HG03066 (cell line): ENCODE data around the gene DHDH.
A peak's percentile ranks its signal among the peaks of the same experiment; 100 is the strongest.

Source experiments
- ATAC-seq: cut with Tn5 transposase; IDR thresholded peaks from one replicate; pipeline ENCODE4 v1.9.1; 2021; ENCODE audit warnings: low read depth; ENCODE audit not compliant: unreplicated experiment

DHDH gene

DNA sequence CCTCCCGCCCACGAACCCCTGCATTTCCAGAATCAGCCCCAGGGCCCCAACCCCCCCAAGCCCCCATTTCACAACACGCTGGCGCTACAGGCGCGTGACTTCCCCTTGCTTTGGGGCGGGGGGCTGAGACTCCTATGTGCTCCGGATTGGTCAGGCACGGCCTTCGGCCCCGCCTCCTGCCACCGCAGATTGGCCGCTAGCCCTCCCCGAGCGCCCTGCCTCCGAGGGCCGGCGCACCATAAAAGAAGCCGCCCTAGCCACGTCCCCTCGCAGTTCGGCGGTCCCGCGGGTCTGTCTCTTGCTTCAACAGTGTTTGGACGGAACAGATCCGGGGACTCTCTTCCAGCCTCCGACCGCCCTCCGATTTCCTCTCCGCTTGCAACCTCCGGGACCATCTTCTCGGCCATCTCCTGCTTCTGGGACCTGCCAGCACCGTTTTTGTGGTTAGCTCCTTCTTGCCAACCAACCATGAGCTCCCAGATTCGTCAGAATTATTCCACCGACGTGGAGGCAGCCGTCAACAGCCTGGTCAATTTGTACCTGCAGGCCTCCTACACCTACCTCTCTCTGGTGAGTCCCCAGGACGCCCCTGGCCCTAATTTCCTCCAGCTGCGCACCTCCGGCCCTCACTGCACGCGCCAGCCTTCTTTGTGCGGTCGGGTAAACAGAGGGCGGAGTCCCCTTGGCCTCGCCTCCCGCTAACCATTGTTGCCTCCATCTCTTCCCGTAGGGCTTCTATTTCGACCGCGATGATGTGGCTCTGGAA is 31.7 kb downstream of the DHDH start, which contains the start of gene FTL:
Gene FTL, plus strand, starts transcription at position 270 of the 766 bp plus-strand sequence. Its CDS starts 199 bp downstream, at position 469.
- peak; percentile 47 for ATAC-seq

DNA sequence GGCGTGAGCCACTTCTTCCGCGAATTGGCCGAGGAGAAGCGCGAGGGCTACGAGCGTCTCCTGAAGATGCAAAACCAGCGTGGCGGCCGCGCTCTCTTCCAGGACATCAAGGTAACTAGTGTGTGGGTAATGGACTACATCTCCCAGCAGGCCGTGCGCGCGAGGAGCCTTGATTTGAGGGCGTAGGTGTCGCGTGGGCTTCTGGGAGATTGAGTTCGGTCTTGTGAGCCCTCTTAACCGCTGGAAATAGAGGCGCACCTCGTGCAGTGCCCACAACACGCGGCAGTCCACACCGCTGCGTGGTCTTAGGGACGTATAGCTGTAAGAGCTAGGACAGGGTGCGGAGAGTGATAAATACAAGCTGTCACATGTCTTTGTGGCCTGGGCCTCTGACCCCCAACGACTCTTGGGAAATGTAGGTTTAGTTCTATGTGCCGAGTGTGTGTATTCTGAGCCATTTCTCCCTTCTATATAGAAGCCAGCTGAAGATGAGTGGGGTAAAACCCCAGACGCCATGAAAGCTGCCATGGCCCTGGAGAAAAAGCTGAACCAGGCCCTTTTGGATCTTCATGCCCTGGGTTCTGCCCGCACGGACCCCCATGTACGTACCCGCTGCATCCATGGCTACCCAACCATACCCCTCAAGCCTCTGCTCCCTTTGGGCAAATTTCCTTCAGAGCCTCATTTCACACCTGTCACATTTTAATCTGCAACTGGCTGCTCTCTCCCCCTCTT is 32.5 kb downstream of the DHDH start:
- peak; percentile 21 for ATAC-seq

DNA sequence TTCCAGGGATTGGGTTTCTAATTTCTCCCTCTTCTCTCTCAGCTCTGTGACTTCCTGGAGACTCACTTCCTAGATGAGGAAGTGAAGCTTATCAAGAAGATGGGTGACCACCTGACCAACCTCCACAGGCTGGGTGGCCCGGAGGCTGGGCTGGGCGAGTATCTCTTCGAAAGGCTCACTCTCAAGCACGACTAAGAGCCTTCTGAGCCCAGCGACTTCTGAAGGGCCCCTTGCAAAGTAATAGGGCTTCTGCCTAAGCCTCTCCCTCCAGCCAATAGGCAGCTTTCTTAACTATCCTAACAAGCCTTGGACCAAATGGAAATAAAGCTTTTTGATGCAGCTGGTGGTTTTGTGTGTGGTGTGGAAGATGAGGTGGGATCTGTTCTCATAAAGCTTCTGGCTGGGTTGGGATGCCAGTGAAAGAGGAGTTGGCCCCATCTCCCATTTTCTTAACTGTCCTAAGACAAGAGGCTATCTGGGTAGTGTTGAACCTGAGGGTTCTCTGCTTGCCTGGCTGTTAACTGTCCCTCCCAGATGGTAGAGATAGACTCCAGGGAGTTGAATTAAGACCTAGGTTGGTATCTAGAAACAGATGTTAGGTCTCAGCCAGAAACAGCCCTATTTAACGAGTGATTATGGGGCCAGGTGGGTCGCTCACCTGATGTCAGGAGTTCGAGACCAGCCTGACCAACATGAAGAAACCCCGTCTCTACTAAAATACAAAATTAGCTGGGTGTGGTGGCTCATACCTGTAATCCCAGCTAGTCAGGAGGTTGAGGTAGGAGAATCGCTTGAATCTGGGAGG is 33.2 kb downstream of the DHDH start:
- ATAC-seq: no peak

DNA sequence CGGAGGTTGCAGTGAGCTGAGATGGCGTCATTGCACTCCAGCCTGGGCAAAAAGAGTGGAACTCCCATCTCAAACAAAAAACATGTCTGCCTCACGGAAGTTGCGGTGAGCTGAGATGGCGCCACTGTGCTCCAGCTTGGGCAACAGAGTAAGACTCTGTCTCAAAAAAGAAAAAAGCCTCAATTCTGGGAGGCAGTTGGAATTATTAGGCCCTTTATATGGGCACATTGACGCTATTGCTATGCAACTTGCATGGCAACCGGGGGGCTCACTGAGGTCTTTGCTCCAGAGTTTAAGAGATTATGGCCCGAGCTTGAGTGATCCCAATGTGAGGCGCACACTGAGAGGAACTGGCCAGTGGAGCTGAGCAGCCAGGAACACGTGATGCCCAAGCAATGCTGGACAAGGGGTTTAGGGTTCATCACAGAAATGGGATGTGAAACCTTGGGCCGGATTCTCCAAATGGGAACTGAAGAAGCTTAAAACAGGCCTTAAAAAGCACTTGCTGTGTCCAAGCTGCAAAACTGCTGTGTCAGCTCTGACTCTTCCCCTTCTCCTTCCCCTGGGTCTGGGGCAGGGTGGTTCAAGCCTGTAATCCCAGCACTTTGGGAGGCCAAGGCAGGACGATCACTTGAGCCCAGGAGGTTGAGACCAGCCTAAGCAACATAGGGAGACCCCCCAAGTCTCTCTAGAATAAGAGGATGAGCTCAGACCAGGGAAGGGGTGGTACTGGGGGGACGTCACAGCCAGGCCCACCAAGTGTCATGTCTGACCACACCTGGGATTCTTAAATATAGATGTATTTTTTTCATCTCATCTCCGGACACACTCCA is 34.1 kb downstream of the DHDH start:
- no peak for ATAC-seq

DNA sequence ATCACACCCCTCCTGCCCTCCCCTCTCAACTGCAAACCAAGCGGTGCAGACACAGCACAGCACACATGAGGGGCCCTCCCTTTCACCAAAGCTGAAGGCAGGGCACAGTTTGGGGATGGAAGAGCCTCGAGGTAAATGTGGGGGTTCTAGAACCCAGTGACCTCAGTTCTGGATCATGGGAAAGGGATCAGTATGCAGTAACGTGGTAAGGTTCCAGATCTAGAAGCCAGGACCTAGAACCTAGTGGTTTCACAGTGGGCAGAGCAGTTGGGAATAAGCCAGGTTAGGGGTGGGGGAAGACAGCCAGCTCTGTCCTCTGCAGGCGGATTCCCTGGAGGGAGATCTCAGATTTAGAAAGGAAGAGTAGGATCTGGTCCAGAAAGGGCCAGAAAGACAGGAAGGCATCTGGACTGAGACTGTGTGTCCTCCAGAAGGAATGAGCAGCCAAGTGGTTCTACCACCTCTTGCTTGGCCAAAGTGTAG is 34.7 kb downstream of the DHDH start:
- no peak for ATAC-seq

- ATAC-seq: no peak
Measured at GRCh38 chr19:48968813-48969218, 35.3 kb downstream of the DHDH start.

- ATAC-seq: no peak
Measured at GRCh38 chr19:48969276-48970138, 36.0 kb downstream of the DHDH start.

DNA sequence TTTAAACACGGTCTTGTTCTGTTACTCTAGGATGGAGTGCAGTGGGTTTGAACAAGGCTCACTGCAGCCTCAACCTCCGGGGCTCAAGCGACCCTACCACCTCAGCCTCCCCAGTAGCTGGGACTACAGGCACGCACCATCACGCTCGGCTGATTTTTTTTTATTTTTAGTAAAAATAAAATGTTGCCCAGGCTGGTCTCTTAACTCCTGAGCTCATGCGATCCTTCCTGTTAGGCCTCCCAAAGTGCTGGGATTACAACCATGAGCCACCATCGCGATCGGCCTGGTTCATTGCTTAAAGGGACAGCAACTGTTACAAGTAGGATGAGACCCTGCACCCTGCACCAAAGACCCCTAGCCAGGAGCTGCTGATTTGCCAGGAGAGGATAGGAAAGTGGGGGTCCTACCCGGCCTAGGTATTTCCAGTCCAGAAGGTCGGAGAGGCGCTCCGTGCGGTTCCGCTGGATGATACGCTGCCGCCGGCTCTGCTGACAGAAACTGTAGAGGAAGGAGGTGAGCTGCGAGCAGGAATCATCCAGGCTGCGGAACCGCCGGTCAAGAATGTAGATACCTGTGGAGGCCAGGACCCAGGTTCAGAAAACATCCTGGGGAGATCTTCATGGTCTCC is 36.8 kb downstream of the DHDH start:
- ATAC-seq: no peak

DNA sequence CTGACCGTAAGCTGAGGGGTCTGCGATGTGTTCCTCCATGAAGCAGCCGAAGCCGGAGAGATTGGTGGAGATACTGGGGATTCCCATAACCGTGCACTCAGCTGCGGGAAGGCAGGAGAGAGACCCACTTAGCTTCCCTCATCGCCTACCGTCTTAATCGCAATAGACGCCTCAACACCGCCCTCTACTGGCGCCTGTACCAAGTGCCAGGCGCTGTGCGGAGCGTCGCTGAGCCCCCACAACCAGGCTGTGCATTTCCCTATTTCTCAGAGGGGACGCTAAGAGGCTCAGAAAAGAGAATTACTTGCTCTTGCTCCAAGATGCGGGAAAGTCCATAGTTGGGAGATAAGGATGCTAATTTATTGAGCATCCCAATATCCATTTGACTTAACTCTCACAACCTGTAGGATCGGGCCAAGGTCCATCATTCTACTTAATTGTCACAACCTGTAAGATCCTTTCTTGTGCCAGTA is 37.5 kb downstream of the DHDH start:
- ATAC-seq: no peak

DNA sequence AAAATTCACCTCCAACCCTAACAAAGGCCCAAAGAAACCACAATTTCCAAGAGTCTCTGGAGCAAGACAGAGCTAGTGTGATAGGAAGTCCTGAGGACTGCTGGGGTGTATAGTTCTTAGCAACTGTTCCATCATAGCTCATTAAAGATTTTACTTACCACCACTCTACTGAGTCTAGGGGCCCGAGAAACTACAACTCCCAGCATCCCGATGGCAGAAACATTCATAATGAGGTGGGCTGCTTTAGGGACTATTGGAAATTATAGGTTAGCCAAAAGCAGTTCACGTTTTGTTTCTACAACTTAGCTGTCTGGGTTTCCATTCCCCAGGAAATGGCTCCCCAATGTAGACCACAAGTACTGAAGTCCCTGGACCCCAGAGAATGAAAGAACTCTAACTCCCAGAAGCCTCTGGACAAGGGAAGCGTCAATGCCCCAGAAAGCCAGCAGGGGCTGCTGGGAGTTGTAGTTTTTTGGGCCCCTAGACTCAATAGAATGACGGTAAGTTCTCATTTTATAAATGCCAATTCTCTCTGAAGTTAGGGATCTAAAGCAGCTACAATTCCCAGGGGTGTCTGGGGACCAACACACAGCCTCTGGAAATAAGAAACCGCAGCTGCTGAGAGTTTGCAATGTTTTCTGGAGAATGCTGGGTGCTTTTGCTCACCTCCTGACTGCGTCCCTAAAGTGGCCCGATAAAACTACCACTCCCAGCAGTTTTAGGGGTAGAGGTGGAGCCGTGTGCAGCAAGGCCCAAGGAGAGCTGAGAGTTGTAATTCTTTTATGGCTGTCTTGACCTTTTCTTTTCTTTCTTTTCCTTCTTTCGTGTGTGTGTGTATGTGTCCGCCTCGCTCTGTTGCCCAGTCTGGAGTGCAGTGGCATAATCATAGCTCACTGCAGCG is 42.7 kb downstream of the DHDH start:
- ATAC-seq: no peak

DNA sequence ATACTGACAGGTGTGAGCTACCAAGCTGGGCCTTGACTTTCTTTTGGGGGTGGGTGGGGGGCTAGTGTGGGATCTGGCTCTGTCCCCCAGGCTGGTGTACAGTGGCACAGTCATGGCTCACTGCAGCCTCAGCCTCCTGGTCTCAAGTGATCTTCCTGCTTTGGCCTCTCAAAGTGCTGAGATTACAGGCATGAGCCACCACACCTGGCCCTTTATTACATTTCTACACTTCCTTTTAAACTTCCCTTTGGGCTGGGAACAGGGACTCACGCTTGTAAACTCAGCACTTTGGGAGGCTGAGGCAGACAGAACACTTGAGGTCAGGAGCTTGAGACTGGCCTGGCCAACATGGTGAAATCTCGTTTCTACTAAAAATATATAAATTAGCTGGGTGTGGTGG is 43.6 kb downstream of the DHDH start:
- no peak for ATAC-seq

DNA sequence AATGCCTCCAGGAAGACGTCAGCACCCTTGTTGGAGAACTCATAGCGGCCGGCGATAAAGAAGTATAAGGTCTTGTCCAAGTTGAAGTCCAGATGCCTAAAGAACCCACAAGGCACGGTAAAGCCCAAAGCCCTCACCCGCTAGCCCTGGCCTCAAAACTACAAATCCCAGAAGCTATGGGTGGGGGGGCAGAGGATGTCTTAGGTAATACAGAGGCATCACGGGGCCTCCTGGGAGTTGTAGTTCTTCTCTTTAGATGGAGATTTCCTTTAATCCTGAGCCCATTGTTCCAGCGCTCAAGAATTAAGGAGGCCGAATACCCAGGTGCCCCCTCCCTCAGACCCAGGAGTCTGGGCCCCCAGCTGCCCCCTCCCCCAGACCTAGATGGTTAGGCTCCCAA is 48.8 kb downstream of the DHDH start:
- ATAC-seq: no peak

DNA sequence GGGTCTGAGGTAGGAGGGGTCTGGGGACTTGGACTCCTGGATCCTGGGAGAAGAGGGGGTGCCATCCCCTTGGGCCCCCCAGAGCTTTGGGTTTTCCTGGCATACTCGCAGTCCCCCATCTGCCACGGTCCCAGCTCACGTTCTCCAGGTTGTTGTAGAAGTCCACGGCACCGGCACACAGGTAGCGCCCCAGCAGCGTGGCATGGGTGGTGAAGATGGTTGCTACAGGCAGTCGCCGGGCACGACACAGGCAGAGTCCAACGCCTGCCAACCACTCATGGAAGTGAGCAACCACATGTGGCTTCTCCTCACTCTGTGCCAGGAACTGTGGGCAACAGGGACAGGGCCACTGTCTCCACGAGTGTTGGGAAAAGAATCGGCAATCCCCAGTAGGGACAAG is 52.2 kb downstream of the DHDH start:
- no peak for ATAC-seq

DNA sequence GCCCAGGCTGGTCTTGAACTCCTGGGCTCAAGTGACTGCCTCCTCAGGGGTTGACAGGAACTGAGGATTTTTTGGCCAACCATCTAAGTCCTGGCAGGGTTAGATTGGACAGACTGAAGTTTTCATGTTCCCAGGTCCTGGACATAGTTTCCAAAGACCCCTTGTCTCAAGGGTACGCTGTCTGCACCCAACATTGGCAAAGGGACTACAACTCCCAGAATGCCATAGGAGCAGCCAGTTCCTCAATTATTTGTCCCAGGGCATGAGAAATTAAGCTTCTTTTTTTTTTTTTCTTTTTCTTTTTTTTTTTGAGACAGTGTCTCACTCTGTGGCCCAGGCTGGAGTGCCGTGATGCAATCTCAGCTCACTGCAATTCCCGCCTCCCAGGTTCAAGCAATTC is 52.7 kb downstream of the DHDH start:
- ATAC-seq: no peak

DNA sequence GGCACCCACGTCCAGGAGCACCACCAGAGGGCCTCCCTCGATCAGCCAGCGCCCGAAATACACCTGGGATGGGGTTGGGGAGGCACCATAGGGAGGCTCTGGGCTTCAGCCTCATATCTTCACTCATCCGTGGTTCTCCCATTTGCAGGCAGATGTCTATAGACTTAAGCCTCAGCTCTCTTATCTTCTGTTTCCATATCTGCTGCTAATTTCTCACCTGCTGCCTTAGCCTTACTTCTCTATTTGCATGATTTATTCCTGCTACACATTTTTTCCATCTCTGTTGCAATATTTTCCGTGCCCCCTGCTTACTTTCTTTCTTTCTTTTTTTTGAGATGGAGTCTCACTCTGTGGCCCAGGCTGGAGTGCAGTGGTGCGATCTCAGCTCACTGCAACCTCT is 53.8 kb downstream of the DHDH start:
- ATAC-seq: no peak

- no peak for ATAC-seq
Measured at GRCh38 chr19:48988286-48988685, 54.8 kb downstream of the DHDH start.

DNA sequence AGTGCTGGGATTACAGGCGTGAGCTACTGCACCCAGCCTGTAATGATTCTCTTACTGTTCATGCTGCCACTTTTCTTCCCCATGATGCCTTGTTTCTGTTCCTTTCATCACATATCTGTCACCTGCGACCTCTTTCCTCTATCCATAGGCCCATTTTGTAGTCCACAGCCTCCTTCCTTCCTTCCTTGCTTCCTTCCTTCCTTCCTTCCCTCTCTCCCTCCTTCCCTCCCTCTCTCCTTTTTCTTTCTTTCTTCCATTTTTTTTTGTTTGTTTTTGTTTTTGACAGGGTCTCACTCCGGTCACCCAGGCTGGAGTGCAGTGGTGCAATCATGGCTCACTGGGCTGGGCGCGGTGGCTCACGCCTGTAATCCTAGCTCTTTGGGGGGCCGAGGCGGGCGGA is 55.4 kb downstream of the DHDH start:
- no peak for ATAC-seq
